Immature natural killer cell (primary cell): ENCODE data around the gene PTPN13. TPM values are rescaled to one million over a fixed set of nuclear protein-coding genes. Genes with fewer than 3 reads are reported as not detected.
A peak's percentile ranks its signal among the peaks of the same experiment; 100 is the strongest.

Source experiments
- DNase-seq, 3 donors: peaks; one replicate each; pipeline ENCODE4 v3.0.0; 2022; ENCODE audit warnings: mixed read lengths in 1 of 3
- H3K27ac Mint-ChIP-seq, 6 donors: one replicate each; pipeline ENCODE4 v1.8.0; 2020; ENCODE audit warnings: mixed read lengths in 6 of 6, mild to moderate bottlenecking in 5 of 6, inconsistent platforms in 4 of 6, moderate library complexity in 3 of 6
- H3K27me3 Mint-ChIP-seq, 3 donors: one replicate each; pipeline ENCODE4 v1.8.0; 2020 to 2021; ENCODE audit warnings: low read depth in 3 of 3, mild to moderate bottlenecking in 3 of 3, mixed read lengths in 3 of 3, moderate library complexity in 3 of 3, inconsistent platforms in 1 of 3
- H3K36me3 Mint-ChIP-seq, 3 donors: one replicate each; pipeline ENCODE4 v1.8.0; 2020; ENCODE audit warnings: mixed read lengths in 3 of 3, inconsistent platforms in 2 of 3, mild to moderate bottlenecking in 2 of 3
- H3K4me1 Mint-ChIP-seq, 2 donors: one replicate each; pipeline ENCODE4 v1.8.0; 2020; ENCODE audit warnings: inconsistent platforms in 2 of 2, mild to moderate bottlenecking in 2 of 2, mixed read lengths in 2 of 2, moderate library complexity in 1 of 2
- H3K4me3 Mint-ChIP-seq, 5 donors: one replicate each; pipeline ENCODE4 v1.8.0; 2020; ENCODE audit warnings: mild to moderate bottlenecking in 5 of 5, mixed read lengths in 5 of 5, inconsistent platforms in 3 of 5, moderate library complexity in 3 of 5
- H3K9me3 Mint-ChIP-seq, 6 donors: one replicate each; pipeline ENCODE4 v1.8.0; 2020; ENCODE audit warnings: mild to moderate bottlenecking in 6 of 6, mixed read lengths in 6 of 6, inconsistent platforms in 4 of 6, moderate library complexity in 3 of 6
- polyA plus RNA-seq, 3 donors: library from polyadenylated mRNA; unstranded; fragments of 300-500 nt; fragmentation: Illumina TruSeq; gene quantifications; one replicate each; pipeline ENCODE4 v1.2.3, GENCODE V29; 2021

The PTPN13 gene
- polyA plus RNA-seq, 3 donors from 2014 or later, result not detected

GRCh38 chr4:86564795-86565194 is 29.3 kb upstream of the PTPN13 start:
- H3K27ac Mint-ChIP-seq, result no peak overlapping the region
- H3K27me3 Mint-ChIP-seq, result no peaks in the 10 kb centered on the region
- H3K36me3 Mint-ChIP-seq, result no peaks in the 10 kb centered on the region

GRCh38 chr4:86565651-86566050 is 28.5 kb upstream of the PTPN13 start:
- Mint-ChIP-seq H3K36me3 (no peaks in the 10 kb centered on the region), H3K9me3 (peaks cover 0 to 7% (median 0%) of the 10 kb centered on the region in 6 donors), H3K27me3 (no peaks in the 10 kb centered on the region), H3K27ac (no peak overlapping the region), H3K4me1 (no peaks in the 10 kb centered on the region), H3K4me3 (no peak overlapping the region)
- DNase-seq, result no peak

More at GRCh38 chr4:86564795-86565194, 29.3 kb upstream of the PTPN13 start:
- no peak overlapping the region for H3K4me3 Mint-ChIP-seq
- H3K4me1 Mint-ChIP-seq, result no peaks in the 10 kb centered on the region
- peaks cover 0 to 7% (median 0%) of the 10 kb centered on the region in 6 donors for H3K9me3 Mint-ChIP-seq
- no peak for DNase-seq

DNA sequence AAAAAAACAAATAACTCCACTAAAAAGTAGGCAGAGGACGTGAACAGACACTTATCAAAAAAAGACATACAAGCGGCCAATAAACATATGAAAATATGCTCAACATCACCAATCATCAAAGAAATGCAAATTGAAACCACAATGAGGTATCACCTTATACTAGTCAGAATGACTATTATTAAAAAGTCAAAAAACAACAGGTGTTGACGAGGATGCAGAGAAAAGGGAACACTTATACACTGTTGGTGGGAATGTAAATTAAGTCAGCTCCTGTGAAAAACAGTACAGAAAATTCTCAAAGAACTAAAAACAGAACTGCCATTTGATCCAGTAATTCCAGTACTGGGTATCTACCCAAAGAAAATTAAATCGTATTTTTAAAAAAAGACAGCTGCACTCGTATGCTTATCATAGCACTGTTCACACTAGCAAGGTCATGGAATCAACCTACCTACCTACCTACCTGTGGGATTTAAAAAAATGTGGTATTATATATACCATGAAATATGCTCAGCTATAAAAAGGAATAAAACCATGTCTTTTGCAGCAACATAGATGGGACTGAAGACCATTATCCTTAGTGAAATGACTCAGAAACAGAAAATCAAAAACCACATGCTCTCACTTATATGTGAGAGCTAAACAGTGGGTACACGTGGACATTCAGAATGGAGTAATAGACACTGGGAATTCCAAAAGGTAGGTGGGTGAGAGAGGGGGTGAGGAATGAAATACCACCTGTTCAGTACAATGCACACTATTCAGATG is 24.8 kb upstream of the PTPN13 start:
- Mint-ChIP-seq H3K9me3 (peaks cover 0 to 3% (median 0%) of the 10 kb centered on the region in 6 donors), H3K27ac (no peak overlapping the region), H3K36me3 (no peaks in the 10 kb centered on the region), H3K27me3 (no peaks in the 10 kb centered on the region), H3K4me1 (no peaks in the 10 kb centered on the region), H3K4me3 (no peak overlapping the region)
- no peak for DNase-seq

DNA sequence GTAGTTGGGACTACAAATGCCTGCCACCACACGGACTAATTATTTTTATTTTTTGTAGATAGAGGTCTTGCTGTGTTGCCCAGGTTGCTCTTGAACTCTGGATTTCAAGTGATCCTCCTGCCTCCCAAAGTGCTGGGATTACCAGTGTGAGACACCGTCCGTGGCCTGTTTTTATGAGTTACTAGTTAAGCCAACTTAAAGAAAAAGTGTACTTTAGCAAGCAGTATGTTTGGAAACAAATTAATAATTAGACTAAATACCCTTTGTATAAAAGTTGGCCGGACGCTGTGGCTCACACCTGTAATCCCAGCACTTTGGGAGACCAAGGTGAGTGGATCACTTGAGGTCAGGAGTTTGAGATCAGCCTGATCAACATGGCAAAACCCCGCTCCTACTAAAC is 14.2 kb upstream of the PTPN13 start:
- no peak overlapping the region for H3K27ac Mint-ChIP-seq
- H3K36me3 Mint-ChIP-seq, result no peaks in the 10 kb centered on the region
- peaks cover 0 to 4% (median under 1%) of the 10 kb centered on the region in 6 donors for H3K9me3 Mint-ChIP-seq
- DNase-seq, result no peak
- no peaks in the 10 kb centered on the region for H3K27me3 Mint-ChIP-seq
- no peak overlapping the region for H3K4me3 Mint-ChIP-seq
- no peaks in the 10 kb centered on the region for H3K4me1 Mint-ChIP-seq

DNA sequence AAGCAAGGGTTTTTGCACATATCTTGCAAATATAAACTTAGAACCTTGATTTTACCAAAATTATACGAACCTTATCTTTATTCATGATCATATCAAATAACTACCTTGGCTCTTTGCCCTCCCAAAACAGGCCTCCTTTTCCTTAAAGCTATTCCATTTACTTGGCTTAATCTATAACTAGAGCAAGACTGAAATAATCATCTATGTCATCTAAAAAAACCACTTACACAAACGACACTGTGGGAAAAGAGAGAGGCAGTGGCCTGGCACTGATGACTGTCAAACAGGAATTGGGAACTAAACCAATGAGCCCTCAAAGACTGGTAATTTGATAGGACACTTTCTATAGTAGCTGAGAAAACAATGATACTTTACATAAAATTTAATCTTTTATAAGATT is 11.7 kb upstream of the PTPN13 start:
- Mint-ChIP-seq H3K4me1 (no peaks in the 10 kb centered on the region), H3K36me3 (no peaks in the 10 kb centered on the region), H3K27ac (no peak overlapping the region), H3K27me3 (no peaks in the 10 kb centered on the region), H3K4me3 (no peak overlapping the region), H3K9me3 (peaks cover 0 to 2% (median 0%) of the 10 kb centered on the region in 6 donors)
- no peak for DNase-seq

GRCh38 chr4:86586160-86586572 is 7.9 kb upstream of the PTPN13 start:
- H3K36me3 Mint-ChIP-seq, result no peaks in the 10 kb centered on the region
- H3K9me3 Mint-ChIP-seq, result peaks cover 0 to 2% (median 0%) of the 10 kb centered on the region in 6 donors
- no peak for DNase-seq
- no peak overlapping the region for H3K4me3 Mint-ChIP-seq
- H3K27me3 Mint-ChIP-seq, result no peaks in the 10 kb centered on the region
- no peaks in the 10 kb centered on the region for H3K4me1 Mint-ChIP-seq
- no peak overlapping the region for H3K27ac Mint-ChIP-seq

- Mint-ChIP-seq H3K4me1 (no peaks in the 10 kb centered on the region), H3K27me3 (no peaks in the 10 kb centered on the region), H3K4me3 (no peak overlapping the region), H3K27ac (no peak overlapping the region), H3K36me3 (no peaks in the 10 kb centered on the region), H3K9me3 (peaks cover 0 to 2% (median 0%) of the 10 kb centered on the region in 6 donors)
- DNase-seq, result no peak
These were observed 7.3 kb upstream of the PTPN13 start for GRCh38 chr4:86586626-86587380.

- DNase-seq, result no peak
- Mint-ChIP-seq H3K27me3 (no peaks in the 10 kb centered on the region), H3K4me1 (no peaks in the 10 kb centered on the region), H3K27ac (no peak overlapping the region), H3K4me3 (no peak overlapping the region), H3K9me3 (peaks cover 0 to 2% (median 0%) of the 10 kb centered on the region in 6 donors), H3K36me3 (no peaks in the 10 kb centered on the region)
These were observed 6.6 kb upstream of the PTPN13 start for GRCh38 chr4:86587381-86588140.

- no peaks in the 10 kb centered on the region for H3K36me3 Mint-ChIP-seq
- no peak overlapping the region for H3K4me3 Mint-ChIP-seq
- peaks cover 0 to 10% (median 4%) of the 10 kb centered on the region in 6 donors for H3K9me3 Mint-ChIP-seq
- peaks cover 4 to 14% (median 12%) of the 10 kb centered on the region in 3 donors for H3K27me3 Mint-ChIP-seq
- no peak for DNase-seq
- no peak overlapping the region for H3K27ac Mint-ChIP-seq
- H3K4me1 Mint-ChIP-seq, result peaks cover 12 to 18% of the 10 kb centered on the region in 2 donors
These were observed 1.4 kb upstream of the PTPN13 start for GRCh38 chr4:86592553-86593249.

GRCh38 chr4:86594559-86595425 is 677 bp downstream of the PTPN13 start:
- no peak for DNase-seq
- no peaks in the 10 kb centered on the region for H3K36me3 Mint-ChIP-seq
- peaks cover 4 to 14% (median 12%) of the 10 kb centered on the region in 3 donors for H3K27me3 Mint-ChIP-seq
- peaks cover 12 to 18% of the 10 kb centered on the region in 2 donors for H3K4me1 Mint-ChIP-seq
- H3K9me3 Mint-ChIP-seq, result peaks cover 0 to 10% (median 4%) of the 10 kb centered on the region in 6 donors
- peak overlapping the region; percentile 59 to 81 (median 71) for H3K4me3 Mint-ChIP-seq
- H3K27ac Mint-ChIP-seq, result no peak overlapping the region

DNA sequence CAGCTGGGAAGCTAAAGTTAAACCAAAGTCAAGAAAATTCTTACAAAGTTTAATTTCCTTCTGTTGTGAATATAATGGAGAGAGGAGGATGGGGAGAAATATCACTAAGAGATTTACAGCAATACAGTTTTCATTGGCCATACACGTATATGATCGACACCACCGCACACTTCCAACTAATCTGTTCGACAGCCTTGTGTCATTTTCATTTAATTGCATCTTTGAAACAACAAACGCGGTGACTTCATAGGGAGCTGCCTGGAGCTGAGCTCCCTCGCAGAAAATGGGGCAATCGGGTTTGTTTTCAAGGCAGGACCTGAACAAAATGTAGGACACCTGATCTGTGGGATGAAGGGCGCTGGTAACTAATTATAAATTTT is 1.3 kb downstream of the PTPN13 start:
- Mint-ChIP-seq H3K27ac (no peak overlapping the region), H3K27me3 (peaks cover 4 to 14% (median 12%) of the 10 kb centered on the region in 3 donors), H3K36me3 (no peaks in the 10 kb centered on the region), H3K4me1 (peaks cover 12 to 18% of the 10 kb centered on the region in 2 donors), H3K4me3 (peak overlapping the region; percentile 57 to 73 (median 60)), H3K9me3 (peaks cover 0 to 10% (median 4%) of the 10 kb centered on the region in 6 donors)
- no peak for DNase-seq

- Mint-ChIP-seq H3K4me3 (no peak overlapping the region), H3K9me3 (peaks cover 0 to 10% (median 4%) of the 10 kb centered on the region in 6 donors), H3K4me1 (peaks cover 12 to 18% of the 10 kb centered on the region in 2 donors), H3K36me3 (no peaks in the 10 kb centered on the region), H3K27ac (no peak overlapping the region), H3K27me3 (peaks cover 4 to 14% (median 12%) of the 10 kb centered on the region in 3 donors)
- DNase-seq, result no peak
These were observed 2.7 kb downstream of the PTPN13 start for GRCh38 chr4:86596807-86597206.
